Measurements from ENCODE around the gene SLC9A9. TPM values are rescaled to one million over a fixed set of nuclear protein-coding genes. Genes with fewer than 3 reads are reported as not detected.

Gene SLC9A9
- polyA plus RNA-seq, 1 experiment = 2.4 TPM

DNA sequence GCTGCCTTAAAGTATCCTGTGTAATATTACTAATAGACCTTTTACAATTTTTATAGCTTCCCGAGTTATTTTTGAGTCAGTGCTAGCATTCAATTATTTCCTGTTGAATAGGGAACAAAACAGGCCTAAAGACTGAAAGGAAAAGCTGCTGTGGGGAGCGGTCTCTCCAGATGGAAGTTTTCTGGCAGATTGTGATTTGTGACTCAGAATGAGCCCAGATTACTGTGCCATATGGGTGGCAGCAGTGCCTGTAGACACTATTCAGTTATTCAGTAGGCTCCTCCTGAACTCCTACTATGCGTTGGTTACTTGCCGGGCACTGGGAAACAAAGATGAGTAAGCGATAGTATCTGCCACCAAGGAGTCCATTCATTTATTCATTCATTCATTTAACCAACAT lies 516.9 kb downstream of the SLC9A9 start:
- ChIA-PET POLR2A (no interaction called here), CTCF (interaction anchor here (1.3 kb wide), 1 partner anchor 62 kb away, joined by 3 read pairs; no protein-coding TSS in a partner anchor)
- no peaks in the 10 kb centered on the region for H3K36me3 ChIP-seq (ENCODE audit: control insufficient read depth, insufficient read depth, low read length)
- DNase-seq (ENCODE audit: low read depth) = no peak
- H3K27me3 ChIP-seq (ENCODE audit: control insufficient read depth, insufficient read depth, low read length) = no peaks in the 10 kb centered on the region; the same call in 1 of the 2 replicates
- no peak overlapping the region for H3K4me3 ChIP-seq (ENCODE audit: low read depth, low read length)
- TF ChIP-seq CTCF (IDR thresholded peaks at IDR 0.05; ENCODE audit: insufficient read depth, low read depth, low read length) = no peak

- CTCF ChIA-PET = interaction anchor here (1.3 to 1.9 kb wide), 2 partner anchors 61 to 209 kb away, joined by 3 to 8 read pairs; no protein-coding TSS in a partner anchor
- no peak overlapping the region for H3K4me3 ChIP-seq (ENCODE audit: low read depth, low read length)
- H3K36me3 ChIP-seq (ENCODE audit: control insufficient read depth, insufficient read depth, low read length) = no peaks in the 10 kb centered on the region
- POLR2A ChIA-PET = no interaction called here
- H3K27me3 ChIP-seq (ENCODE audit: control insufficient read depth, insufficient read depth, low read length) = no peaks in the 10 kb centered on the region; the same call in 1 of the 2 replicates
- no peak for TF ChIP-seq CTCF (IDR thresholded peaks at IDR 0.05; ENCODE audit: insufficient read depth, low read depth, low read length)
- DNase-seq (ENCODE audit: low read depth) = no peak
These were observed 517.9 kb downstream of the SLC9A9 start for GRCh38 chr3:143330296-143330868.

DNA sequence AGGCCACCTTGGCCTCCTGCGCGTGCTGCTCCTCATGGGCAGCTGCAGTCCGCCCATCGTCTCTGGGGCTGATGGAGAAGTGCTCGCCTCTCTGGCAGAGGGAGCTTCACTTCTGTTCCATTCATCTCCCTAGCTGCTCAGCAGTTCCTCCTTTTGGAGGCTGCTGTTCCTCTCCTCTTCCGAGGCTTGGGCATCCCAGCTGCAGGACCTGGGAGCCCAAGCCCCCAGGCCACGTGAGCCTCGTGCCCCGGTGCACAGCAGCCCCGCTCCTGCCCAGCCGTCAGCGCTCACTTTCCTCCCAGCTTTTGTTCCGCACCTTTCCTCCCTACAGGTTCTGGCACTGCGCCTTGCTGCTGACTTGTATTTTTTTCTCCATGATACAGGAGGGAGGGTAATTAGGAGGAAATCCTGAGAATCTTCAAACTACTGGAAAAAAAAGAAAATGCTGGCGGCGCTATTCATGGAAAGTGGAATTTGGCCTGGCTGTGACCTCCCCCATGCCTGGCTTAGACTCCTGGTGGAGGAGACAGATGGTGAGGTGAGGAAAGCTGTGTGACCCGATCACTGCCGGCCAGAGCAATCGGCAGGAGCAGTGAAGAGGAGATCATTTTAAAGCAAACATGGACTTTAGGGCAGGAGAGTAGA lies 518.6 kb downstream of the SLC9A9 start:
- Histone ChIP-seq H3K36me3 (ENCODE audit: control insufficient read depth, insufficient read depth, low read length) (no peaks in the 10 kb centered on the region), H3K4me3 (ENCODE audit: low read depth, low read length) (no peak overlapping the region), H3K27me3 (ENCODE audit: control insufficient read depth, insufficient read depth, low read length) (no peaks in the 10 kb centered on the region; the same call in 1 of the 2 replicates)
- no peak for DNase-seq (ENCODE audit: low read depth)
- 0 out of 2 replicates have a peak, but pooled peaks have one; percentile 12 for TF ChIP-seq CTCF (IDR thresholded peaks at IDR 0.05; ENCODE audit: insufficient read depth, low read depth, low read length)
- POLR2A ChIA-PET = no interaction called here
- CTCF ChIA-PET = interaction anchor here (1.9 kb wide), 1 partner anchor 209 kb away, joined by 8 read pairs; no protein-coding TSS in a partner anchor

GRCh38 chr3:143328451-143328850 lies 519.8 kb downstream of the SLC9A9 start:
- H3K4me3 ChIP-seq (ENCODE audit: low read depth, low read length) = no peak overlapping the region
- H3K27me3 ChIP-seq (ENCODE audit: control insufficient read depth, insufficient read depth, low read length) = no peaks in the 10 kb centered on the region; the same call in 1 of the 2 replicates
- DNase-seq (ENCODE audit: low read depth) = no peak
- TF ChIP-seq CTCF (IDR thresholded peaks at IDR 0.05; ENCODE audit: insufficient read depth, low read depth, low read length) = peak; percentile 15; the same call in 1 of the 2 replicates
- no peaks in the 10 kb centered on the region for H3K36me3 ChIP-seq (ENCODE audit: control insufficient read depth, insufficient read depth, low read length)
- POLR2A ChIA-PET = no interaction called here
- CTCF ChIA-PET = interaction anchor here (1.9 kb wide), 1 partner anchor 208 kb away, joined by 8 read pairs; no protein-coding TSS in a partner anchor

DNA sequence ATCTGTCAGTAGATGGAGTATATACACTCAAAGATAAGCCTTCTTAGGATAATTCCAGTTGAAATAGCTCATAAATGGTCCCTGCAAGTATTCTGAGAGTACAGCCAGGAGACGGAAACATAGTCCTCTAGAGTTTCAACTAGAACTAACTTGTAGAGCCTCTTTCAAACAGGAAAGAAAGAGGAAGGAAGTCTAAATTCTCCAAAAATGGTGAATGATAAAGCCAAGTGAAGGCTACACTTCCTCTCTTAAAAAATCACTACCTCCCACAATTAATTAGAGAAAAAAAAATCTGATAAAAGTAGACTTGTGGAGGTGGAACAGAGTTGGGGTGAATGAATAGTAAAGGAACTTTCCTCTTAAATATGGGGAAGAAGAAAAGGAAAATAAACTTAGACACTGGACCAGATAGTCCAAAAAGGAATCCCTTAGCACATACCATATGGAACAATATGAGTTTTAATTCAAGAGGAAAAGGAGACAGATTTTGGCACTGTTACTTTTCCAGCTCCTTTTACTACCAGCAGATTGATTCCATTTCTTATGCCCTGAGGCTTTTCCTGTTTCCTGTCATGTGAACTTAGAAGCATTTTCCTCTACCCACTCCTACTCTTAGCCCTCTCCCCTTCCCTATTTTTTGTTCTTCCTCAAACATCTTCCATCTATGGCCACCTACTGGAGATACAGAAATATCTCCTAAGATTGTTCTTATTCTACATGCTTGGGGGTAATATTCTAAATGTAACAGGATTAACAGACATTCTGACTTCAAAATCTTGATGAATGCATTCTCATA lies 521.1 kb downstream of the SLC9A9 start:
- ChIA-PET CTCF (no interaction called here), POLR2A (no interaction called here)
- Histone ChIP-seq H3K36me3 (ENCODE audit: control insufficient read depth, insufficient read depth, low read length) (no peaks in the 10 kb centered on the region), H3K27me3 (ENCODE audit: control insufficient read depth, insufficient read depth, low read length) (no peaks in the 10 kb centered on the region; the same call in 1 of the 2 replicates), H3K4me3 (ENCODE audit: low read depth, low read length) (no peak overlapping the region)
- no peak for DNase-seq (ENCODE audit: low read depth)
- TF ChIP-seq CTCF (IDR thresholded peaks at IDR 0.05; ENCODE audit: insufficient read depth, low read depth, low read length) = peak; percentile 22; the same call in 1 of the 2 replicates
